Activated CD8-positive, alpha-beta memory T cell treated with anti-CD3 and anti-CD28 coated beads for 36 hours (primary cell): ENCODE data around the gene TSSC4. TPM values are rescaled to one million over a fixed set of nuclear protein-coding genes. Genes with fewer than 3 reads are reported as not detected.

Source experiments
- CTCF ChIA-PET: fragments of 350-600 bp; sonication (Branson Sonifier 250); formaldehyde crosslinking; loops from one replicate; lab custom pipeline; 2021; ENCODE audit warnings: antibody characterized with exemption; lab: Charles Lee
- POLR2A ChIA-PET: fragments of 350-600 bp; sonication (Branson Sonifier 250); formaldehyde crosslinking; loops from one replicate; lab custom pipeline; 2021; ENCODE audit warnings: antibody characterized with exemption; lab: Charles Lee
- total RNA-seq, 2 experiments: library from RNA; stranded (reverse); gene quantifications; one replicate each; pipeline ENCODE4 v1.2.3, GENCODE V29; 2021

TSSC4 gene
- total RNA-seq, 2 experiments from 2014 or later, result 61.5 to 68.0 TPM

- CTCF ChIA-PET, result interaction anchor here (1.2 kb wide), 1 partner anchor 105 kb away, joined by 3 read pairs; no protein-coding TSS in a partner anchor
- POLR2A ChIA-PET, result no interaction called here
Observed at GRCh38 chr11:2409611-2410468, 9.3 kb downstream of the TSSC4 start.

- POLR2A ChIA-PET, result no interaction called here
- CTCF ChIA-PET, result no interaction called here
Observed at GRCh38 chr11:2410616-2411015, 10.1 kb downstream of the TSSC4 start.

GRCh38 chr11:2411446-2412305 lies 11.1 kb downstream of the TSSC4 start:
- ChIA-PET POLR2A (no interaction called here), CTCF (no interaction called here)

- ChIA-PET POLR2A (no interaction called here), CTCF (no interaction called here)
Observed at GRCh38 chr11:2412323-2412722, 11.8 kb downstream of the TSSC4 start.

- CTCF ChIA-PET, result no interaction called here
Observed at GRCh38 chr11:2413742-2414579, 13.4 kb downstream of the TSSC4 start.

GRCh38 chr11:2414616-2415015 lies 14.1 kb downstream of the TSSC4 start:
- ChIA-PET POLR2A (no interaction called here), CTCF (no interaction called here)

More at GRCh38 chr11:2413742-2414579, 13.4 kb downstream of the TSSC4 start:
- POLR2A ChIA-PET, result no interaction called here

- POLR2A ChIA-PET, result no interaction called here
- CTCF ChIA-PET, result interaction anchor here (0.8 kb wide), 1 partner anchor 110 kb away, joined by 4 read pairs; no protein-coding TSS in a partner anchor
Observed at GRCh38 chr11:2415171-2415570, 14.6 kb downstream of the TSSC4 start.

- POLR2A ChIA-PET, result no interaction called here
- CTCF ChIA-PET, result interaction anchor here (0.8 to 7.5 kb wide), 3 partner anchors 111 to 117 kb away, joined by 3 to 170 read pairs (median 4); partner anchors contain the start of genes C11orf21 and TSPAN32
Observed at GRCh38 chr11:2415601-2416380, 15.2 kb downstream of the TSSC4 start.

- POLR2A ChIA-PET, result no interaction called here
- CTCF ChIA-PET, result interaction anchor here (1.2 to 7.5 kb wide), 2 partner anchors 113 to 116 kb away, joined by 3 to 170 read pairs; partner anchors contain the start of genes C11orf21 and TSPAN32
Observed at GRCh38 chr11:2416765-2417164, 16.2 kb downstream of the TSSC4 start.

GRCh38 chr11:2417856-2418692 lies 17.5 kb downstream of the TSSC4 start:
- CTCF ChIA-PET, result interaction anchor here (1.0 to 7.5 kb wide), 7 partner anchors 17 to 219 kb away, joined by 3 to 170 read pairs (median 17); partner anchors contain the start of genes C11orf21, TSPAN32 and TSSC4
- POLR2A ChIA-PET, result no interaction called here

- ChIA-PET CTCF (interaction anchor here (0.6 to 7.5 kb wide), 24 partner anchors 18 to 483 kb away, joined by 3 to 170 read pairs (median 4); partner anchors contain the start of genes C11orf21, CD81, TSPAN32 and TSSC4), POLR2A (interaction anchor here (0.8 to 1.6 kb wide), 2 partner anchors 41 to 42 kb away, joined by 4 read pairs; partner anchors contain the start of gene CD81)
Observed at GRCh38 chr11:2418693-2419360, 18.3 kb downstream of the TSSC4 start.

GRCh38 chr11:2419638-2420501 lies 19.3 kb downstream of the TSSC4 start:
- ChIA-PET CTCF (interaction anchor here (0.7 to 10.1 kb wide), 30 partner anchors 17 to 472 kb away, joined by 3 to 170 read pairs (median 4); partner anchors contain the start of genes C11orf21, CD81, TSPAN32 and TSSC4), POLR2A (interaction anchor here (0.5 to 1.9 kb wide), 4 partner anchors 43 to 482 kb away, joined by 3 to 9 read pairs (median 6); partner anchors contain the start of genes C11orf21, CD81 and TSPAN32)

- ChIA-PET CTCF (interaction anchor here (0.6 to 10.1 kb wide), 35 partner anchors 12 to 471 kb away, joined by 3 to 170 read pairs (median 4); partner anchors contain the start of genes C11orf21, CD81, KCNQ1 and TRPM5), POLR2A (interaction anchor here (0.5 to 1.9 kb wide), 4 partner anchors 44 to 481 kb away, joined by 3 to 9 read pairs (median 6); partner anchors contain the start of gene CD81)
Observed at GRCh38 chr11:2420502-2421225, 20.1 kb downstream of the TSSC4 start.
